ENCODE measurements around the gene CKAP2L.

DNA sequence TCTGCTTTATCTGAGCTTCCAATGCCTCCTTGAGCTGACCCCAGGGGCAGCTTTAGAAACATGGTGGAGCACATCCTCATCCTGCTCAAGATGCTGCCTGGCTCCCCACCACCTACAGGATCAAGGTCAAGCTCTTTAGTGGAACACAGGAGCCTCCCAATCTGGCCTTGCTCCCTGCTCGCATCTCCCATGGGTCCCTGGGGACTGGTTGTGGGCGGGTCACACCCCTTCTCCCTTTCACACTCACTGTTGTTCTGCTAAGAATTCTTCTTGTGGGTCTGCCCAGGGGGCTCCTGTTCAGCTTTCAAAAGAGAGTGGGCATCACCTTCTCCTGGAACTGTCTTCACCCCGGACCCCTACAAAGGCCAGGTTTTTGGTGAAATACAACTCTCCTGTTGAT lies 51.9 kb downstream of the CKAP2L start:
- TF ChIP-seq, protein P1, sequence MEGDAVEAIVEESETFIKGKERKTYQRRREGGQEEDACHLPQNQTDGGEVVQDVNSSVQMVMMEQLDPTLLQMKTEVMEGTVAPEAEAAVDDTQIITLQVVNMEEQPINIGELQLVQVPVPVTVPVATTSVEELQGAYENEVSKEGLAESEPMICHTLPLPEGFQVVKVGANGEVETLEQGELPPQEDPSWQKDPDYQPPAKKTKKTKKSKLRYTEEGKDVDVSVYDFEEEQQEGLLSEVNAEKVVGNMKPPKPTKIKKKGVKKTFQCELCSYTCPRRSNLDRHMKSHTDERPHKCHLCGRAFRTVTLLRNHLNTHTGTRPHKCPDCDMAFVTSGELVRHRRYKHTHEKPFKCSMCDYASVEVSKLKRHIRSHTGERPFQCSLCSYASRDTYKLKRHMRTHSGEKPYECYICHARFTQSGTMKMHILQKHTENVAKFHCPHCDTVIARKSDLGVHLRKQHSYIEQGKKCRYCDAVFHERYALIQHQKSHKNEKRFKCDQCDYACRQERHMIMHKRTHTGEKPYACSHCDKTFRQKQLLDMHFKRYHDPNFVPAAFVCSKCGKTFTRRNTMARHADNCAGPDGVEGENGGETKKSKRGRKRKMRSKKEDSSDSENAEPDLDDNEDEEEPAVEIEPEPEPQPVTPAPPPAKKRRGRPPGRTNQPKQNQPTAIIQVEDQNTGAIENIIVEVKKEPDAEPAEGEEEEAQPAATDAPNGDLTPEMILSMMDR (conservative IDR thresholded peaks at IDR 0.05; ENCODE audit: low read depth, low read length), result no peak
- TF ChIP-seq EZH2 (IDR thresholded peaks at IDR 0.05; ENCODE audit: low read length, unreplicated experiment), result no peak
- TF ChIP-seq EZH2phosphoT487 (IDR thresholded peaks at IDR 0.05; ENCODE audit: borderline replicate concordance, low read length), result no peak

Measured in PC-3 (cell line).